ENCODE data around the gene GLUD1.
"Not testable (repeated sequence)": the region's sequence is repeated elsewhere in the genome, so short reads cannot be mapped to it uniquely, and the experiment has no call there.

DNA sequence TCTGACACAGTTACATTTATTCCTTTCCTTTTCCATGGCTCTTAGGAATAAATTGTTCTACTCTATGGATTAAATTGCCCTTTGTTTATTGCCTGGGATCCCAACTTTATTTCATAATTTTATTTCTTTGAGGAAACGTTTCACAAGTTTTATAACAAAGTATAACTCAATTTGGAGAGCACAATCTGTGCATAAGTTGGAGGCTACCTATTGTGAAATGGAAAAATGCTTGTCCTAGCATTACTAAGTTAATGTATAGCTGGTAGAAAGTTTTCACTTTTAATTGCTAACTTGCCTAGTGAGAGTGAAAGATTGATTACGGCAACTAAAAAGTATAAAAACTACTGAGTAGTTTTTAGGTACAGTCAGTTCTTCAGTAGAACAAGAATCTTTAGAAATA is 32.4 kb upstream of the GLUD1 start:
- TF ChIP-seq CTCF, POLR2A, POLR2AphosphoS5 (IDR thresholded peaks at IDR 0.05): not testable (repeated sequence)
